VCaP (cell line): Measurements from ENCODE around the gene SLC35A1.

Experiments used
- H3K27ac ChIP-seq: fragments of 450-650 bp; 2 replicates; pipeline ENCODE4 v1.5.1; 2017
- TF ChIP-seq, protein P1 (sequence below): fragments of 450-650 bp; conservative IDR thresholded peaks from 2 replicates; pipeline ENCODE4 v1.5.1; 2017; ENCODE audit warnings: mild to moderate bottlenecking, moderate library complexity

SLC35A1 gene

DNA sequence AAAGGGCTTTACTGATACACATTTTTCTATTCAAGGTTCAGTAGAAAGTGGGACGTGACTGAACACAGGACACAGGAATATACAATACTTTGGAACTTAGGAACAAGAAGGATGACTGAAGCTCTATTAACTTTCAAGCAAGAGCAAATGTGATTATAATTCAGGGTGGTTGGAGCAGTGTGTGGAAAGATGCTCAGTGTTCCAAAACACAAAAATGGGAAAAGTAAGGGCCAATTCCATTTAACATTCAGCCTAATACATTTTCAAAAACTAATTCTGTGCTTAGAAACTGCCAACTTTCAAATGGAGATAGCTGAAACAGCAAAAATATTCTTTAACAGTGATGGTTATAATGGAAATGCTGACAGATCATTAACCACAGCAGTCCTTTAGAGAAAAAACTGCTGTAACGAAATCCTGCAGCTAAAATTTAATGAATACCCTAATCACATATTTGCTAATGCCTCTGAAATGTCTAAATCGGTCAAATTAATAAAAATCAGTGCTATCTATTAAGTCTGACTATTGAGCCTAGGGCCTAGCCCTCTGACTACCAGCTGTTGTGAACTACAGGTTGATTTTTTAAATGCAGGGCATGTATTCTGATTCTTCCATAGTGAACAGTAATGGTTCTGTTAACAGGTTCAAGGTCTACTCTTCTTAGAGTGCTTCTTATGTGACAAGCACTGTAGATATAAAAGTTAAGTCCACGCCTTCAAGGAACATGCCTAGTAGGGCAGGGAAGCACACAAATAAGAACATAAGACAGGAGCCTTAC, 71.1 kb downstream of the SLC35A1 start:
- TF ChIP-seq, protein P1, sequence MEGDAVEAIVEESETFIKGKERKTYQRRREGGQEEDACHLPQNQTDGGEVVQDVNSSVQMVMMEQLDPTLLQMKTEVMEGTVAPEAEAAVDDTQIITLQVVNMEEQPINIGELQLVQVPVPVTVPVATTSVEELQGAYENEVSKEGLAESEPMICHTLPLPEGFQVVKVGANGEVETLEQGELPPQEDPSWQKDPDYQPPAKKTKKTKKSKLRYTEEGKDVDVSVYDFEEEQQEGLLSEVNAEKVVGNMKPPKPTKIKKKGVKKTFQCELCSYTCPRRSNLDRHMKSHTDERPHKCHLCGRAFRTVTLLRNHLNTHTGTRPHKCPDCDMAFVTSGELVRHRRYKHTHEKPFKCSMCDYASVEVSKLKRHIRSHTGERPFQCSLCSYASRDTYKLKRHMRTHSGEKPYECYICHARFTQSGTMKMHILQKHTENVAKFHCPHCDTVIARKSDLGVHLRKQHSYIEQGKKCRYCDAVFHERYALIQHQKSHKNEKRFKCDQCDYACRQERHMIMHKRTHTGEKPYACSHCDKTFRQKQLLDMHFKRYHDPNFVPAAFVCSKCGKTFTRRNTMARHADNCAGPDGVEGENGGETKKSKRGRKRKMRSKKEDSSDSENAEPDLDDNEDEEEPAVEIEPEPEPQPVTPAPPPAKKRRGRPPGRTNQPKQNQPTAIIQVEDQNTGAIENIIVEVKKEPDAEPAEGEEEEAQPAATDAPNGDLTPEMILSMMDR: no peak
- H3K27ac ChIP-seq: no peak overlapping the region

DNA sequence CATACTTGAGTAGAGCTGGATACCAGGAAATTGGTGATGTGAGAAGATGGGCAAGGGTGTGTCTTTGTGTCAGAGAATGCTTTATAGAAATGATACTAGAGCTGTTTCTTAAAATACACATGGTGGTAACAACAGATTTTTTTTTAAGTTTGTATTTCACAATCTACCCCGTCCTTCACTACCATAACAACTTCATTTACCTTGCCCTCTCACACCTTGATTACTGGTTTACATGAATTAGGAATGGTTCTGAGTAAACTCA, 71.6 kb downstream of the SLC35A1 start:
- TF ChIP-seq, protein P1: no peak
- H3K27ac ChIP-seq: no peak overlapping the region

- TF ChIP-seq, protein P1: no peak
- no peak overlapping the region for H3K27ac ChIP-seq
Measured at GRCh38 chr6:87551799-87552198, 79.0 kb downstream of the SLC35A1 start.

- H3K27ac ChIP-seq: no peak overlapping the region
- TF ChIP-seq, protein P1: no peak
Measured at GRCh38 chr6:87553159-87553765, 80.5 kb downstream of the SLC35A1 start.

GRCh38 chr6:87555506-87555905, 82.7 kb downstream of the SLC35A1 start:
- TF ChIP-seq, protein P1: no peak

DNA sequence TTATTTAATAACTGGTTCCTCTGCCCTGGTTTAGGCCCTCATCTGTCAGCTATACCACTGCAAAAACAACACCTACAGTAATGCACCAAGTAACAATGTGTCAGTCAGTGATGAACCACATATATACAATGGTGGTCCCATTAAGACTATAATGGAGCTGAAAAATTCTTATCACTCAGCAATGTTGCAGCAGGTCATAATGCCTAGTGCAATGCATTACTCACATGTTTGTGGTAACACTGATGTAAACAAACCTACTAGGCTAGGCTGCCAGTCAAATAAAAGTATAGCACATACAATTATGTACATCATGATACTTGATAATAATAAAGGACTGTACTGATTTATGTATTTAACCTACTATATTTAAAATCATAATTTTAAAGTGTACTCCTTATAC, 85.7 kb downstream of the SLC35A1 start:
- H3K27ac ChIP-seq: no peak overlapping the region
- TF ChIP-seq, protein P1: no peak

More at GRCh38 chr6:87555506-87555905, 82.7 kb downstream of the SLC35A1 start:
- no peak overlapping the region for H3K27ac ChIP-seq

DNA sequence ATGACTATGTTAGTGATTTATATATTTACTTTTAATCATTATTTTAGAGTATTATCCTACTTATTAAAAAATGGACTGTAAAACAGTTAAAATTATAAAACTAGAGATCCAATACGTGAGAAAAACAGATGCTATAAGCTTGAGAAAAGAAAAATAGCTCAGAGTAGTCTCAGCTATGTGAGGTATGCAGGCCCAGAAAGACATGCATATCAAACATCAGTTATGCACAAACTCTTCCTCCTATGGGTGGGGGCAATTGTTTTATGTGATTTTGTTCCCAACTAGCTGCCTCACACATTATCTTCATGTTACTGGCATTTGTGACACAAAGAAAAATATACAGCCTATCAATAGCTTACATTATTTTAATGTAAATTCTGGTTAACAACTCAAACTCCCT, 88.2 kb downstream of the SLC35A1 start:
- H3K27ac ChIP-seq: no peak overlapping the region
- TF ChIP-seq, protein P1: no peak
